Measurements from ENCODE around the gene ADAMTSL1. TPM values are rescaled to one million over a fixed set of nuclear protein-coding genes. Genes with fewer than 3 reads are reported as not detected.

ADAMTSL1 gene
- total and polyA plus RNA-seq, 2 of the 13 experiments (the other 11 are each of a cell fraction or from before 2014, with no cell fraction given) = not detected

DNA sequence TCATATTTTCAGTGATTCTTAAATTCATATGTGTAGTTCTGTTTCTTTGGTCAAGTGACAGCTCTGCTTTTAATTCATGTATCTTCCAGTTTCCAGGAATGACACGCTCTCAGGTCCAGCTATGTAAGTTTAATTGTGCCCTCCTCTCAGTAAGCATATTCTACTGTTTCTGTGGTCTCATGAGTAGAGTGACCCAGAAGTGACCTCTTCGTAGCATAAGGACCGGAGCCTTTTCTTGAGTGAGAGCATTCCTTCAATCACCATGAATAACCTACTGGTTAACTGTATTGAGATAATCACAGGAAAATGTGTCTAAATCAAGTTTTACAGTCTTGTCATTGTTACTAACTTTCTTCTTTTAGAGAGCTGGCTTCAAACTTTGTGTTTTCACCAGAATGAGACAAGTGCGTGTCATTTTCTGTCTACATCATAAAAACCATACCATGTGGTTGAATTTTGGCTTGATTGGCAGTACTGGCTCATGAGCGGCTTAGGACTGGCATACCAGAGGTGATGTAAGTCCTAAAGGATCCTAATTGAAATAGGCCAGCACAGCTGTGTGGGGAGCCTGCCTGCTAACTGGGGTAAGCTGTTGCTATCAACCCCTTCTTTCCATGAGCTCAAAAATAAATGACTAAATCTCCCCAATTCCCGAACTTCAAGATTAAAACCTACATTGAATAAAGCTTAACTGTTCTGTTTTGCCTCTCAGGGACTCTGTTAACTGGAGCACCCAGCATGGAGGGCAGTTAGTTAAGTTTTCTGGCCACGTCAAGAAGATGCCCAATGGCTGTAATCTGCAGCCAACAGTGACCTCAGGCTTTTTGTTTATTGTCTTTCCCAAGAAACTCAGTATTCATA lies 4.8 kb downstream of the ADAMTSL1 start (continued):
- TF ChIP-seq, protein P1, sequence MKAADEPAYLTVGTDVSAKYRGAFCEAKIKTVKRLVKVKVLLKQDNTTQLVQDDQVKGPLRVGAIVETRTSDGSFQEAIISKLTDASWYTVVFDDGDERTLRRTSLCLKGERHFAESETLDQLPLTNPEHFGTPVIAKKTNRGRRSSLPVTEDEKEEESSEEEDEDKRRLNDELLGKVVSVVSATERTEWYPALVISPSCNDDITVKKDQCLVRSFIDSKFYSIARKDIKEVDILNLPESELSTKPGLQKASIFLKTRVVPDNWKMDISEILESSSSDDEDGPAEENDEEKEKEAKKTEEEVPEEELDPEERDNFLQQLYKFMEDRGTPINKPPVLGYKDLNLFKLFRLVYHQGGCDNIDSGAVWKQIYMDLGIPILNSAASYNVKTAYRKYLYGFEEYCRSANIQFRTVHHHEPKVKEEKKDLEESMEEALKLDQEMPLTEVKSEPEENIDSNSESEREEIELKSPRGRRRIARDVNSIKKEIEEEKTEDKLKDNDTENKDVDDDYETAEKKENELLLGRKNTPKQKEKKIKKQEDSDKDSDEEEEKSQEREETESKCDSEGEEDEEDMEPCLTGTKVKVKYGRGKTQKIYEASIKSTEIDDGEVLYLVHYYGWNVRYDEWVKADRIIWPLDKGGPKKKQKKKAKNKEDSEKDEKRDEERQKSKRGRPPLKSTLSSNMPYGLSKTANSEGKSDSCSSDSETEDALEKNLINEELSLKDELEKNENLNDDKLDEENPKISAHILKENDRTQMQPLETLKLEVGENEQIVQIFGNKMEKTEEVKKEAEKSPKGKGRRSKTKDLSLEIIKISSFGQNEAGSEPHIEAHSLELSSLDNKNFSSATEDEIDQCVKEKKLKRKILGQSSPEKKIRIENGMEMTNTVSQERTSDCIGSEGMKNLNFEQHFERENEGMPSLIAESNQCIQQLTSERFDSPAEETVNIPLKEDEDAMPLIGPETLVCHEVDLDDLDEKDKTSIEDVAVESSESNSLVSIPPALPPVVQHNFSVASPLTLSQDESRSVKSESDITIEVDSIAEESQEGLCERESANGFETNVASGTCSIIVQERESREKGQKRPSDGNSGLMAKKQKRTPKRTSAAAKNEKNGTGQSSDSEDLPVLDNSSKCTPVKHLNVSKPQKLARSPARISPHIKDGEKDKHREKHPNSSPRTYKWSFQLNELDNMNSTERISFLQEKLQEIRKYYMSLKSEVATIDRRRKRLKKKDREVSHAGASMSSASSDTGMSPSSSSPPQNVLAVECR (CRISPR knock-in tag; IDR thresholded peaks at IDR 0.05; ENCODE audit: borderline replicate concordance) = no peak
- TF ChIP-seq KMT2A (CRISPR knock-in tag; IDR thresholded peaks at IDR 0.05) = no peak
- TF ChIP-seq ZNF589 (CRISPR knock-in tag; conservative IDR thresholded peaks at IDR 0.05) = no peak
- TF ChIP-seq, protein P2, sequence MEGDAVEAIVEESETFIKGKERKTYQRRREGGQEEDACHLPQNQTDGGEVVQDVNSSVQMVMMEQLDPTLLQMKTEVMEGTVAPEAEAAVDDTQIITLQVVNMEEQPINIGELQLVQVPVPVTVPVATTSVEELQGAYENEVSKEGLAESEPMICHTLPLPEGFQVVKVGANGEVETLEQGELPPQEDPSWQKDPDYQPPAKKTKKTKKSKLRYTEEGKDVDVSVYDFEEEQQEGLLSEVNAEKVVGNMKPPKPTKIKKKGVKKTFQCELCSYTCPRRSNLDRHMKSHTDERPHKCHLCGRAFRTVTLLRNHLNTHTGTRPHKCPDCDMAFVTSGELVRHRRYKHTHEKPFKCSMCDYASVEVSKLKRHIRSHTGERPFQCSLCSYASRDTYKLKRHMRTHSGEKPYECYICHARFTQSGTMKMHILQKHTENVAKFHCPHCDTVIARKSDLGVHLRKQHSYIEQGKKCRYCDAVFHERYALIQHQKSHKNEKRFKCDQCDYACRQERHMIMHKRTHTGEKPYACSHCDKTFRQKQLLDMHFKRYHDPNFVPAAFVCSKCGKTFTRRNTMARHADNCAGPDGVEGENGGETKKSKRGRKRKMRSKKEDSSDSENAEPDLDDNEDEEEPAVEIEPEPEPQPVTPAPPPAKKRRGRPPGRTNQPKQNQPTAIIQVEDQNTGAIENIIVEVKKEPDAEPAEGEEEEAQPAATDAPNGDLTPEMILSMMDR (CRISPR knock-in tag; IDR thresholded peaks at IDR 0.05) = no peak
- TF ChIP-seq, protein P3, sequence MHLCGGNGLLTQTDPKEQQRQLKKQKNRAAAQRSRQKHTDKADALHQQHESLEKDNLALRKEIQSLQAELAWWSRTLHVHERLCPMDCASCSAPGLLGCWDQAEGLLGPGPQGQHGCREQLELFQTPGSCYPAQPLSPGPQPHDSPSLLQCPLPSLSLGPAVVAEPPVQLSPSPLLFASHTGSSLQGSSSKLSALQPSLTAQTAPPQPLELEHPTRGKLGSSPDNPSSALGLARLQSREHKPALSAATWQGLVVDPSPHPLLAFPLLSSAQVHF (CRISPR knock-in tag; IDR thresholded peaks at IDR 0.05) = no peak

All from HepG2 (cell line).